ENCODE data around the gene ITGB1BP1.

ITGB1BP1 gene

DNA sequence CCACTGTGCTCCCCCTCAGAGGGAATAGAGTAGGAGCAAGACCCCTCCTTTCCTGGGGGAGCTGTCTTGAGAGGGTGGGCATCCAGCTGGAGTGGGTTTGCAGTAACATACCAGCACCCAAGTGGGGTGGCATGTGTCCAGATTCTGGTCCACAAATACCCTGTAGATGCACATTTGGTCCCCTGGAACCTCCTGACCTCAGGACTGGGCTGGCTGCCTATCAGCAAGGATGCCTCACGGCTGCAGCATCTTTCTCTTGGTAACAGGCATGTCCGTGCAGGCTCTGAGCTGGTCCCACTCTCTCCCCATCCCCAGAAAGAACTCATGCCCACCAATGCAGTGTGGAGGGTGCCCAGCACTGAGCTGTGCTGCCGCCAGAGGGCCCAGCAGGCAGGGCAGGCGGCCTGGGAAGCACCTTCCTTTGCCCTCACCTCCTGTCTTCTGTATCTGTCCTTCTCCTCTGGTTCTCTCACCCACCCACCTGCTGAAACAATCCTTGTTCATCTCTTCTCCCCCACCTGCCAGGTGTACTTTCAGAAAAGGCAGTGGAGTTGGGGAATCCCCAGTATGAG is 47.4 kb downstream of the ITGB1BP1 start:
- no peak for DNase-seq

DNA sequence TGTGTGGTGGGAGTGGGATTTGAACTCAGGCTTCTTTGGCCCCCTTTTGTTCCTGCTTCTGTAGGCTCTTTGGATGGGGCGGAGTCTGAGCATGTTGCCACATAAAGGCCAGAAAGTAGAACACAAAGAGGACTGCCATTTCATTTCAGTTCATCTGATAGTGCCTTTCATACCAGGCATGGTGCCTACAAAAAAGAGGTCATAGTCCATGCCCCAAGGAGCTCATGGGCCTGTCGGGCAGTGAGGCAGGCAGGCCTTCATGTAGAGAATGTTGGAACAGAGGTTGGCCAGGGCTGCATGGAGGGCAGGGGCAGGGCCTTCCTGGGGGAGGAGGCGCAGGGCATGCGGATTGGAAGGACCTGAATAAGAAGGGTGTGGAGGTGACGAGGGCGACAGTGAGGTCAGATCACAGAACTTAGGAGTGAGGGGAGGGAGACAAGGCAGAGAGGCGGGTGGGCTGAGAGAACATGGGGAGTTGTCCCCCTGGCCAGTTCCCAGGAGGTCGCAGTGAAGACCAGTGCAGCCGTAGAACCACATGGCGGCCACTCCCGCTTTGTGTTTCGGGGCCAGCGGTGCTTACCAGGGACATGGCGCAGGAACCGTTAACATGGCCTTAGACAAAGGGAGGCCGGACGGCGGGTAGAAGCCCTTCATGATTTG is 49.1 kb downstream of the ITGB1BP1 start:
- no peak for DNase-seq

GRCh38 chr2:9373476-9373875 is 49.9 kb downstream of the ITGB1BP1 start:
- no peak for DNase-seq

- DNase-seq: no peak
These were observed 50.3 kb downstream of the ITGB1BP1 start for GRCh38 chr2:9373047-9373446.

DNA sequence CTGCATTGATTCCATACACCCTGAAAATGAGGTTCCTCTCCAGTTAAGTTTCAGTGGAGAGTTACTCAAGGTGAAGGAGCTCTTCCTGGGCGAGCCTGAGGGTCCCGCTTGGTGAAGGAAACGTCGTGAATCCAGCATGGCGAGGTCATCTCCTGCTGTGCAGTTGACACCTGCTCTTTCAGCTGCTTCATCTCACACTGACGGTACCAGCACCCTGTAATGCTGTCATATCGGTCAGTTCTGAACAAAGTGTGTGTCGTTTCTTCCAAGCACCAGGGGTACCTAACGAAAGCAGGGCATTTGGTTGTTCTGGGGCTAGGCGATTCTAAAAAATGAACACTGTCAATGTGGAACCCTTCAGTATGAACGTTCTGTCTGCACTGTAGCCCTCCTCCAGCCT is 52.6 kb downstream of the ITGB1BP1 start:
- DNase-seq: no peak

- no peak for DNase-seq
These were observed 57.3 kb downstream of the ITGB1BP1 start for GRCh38 chr2:9366026-9366425.

GRCh38 chr2:9365498-9366019 is 57.8 kb downstream of the ITGB1BP1 start:
- DNase-seq: no peak

DNA sequence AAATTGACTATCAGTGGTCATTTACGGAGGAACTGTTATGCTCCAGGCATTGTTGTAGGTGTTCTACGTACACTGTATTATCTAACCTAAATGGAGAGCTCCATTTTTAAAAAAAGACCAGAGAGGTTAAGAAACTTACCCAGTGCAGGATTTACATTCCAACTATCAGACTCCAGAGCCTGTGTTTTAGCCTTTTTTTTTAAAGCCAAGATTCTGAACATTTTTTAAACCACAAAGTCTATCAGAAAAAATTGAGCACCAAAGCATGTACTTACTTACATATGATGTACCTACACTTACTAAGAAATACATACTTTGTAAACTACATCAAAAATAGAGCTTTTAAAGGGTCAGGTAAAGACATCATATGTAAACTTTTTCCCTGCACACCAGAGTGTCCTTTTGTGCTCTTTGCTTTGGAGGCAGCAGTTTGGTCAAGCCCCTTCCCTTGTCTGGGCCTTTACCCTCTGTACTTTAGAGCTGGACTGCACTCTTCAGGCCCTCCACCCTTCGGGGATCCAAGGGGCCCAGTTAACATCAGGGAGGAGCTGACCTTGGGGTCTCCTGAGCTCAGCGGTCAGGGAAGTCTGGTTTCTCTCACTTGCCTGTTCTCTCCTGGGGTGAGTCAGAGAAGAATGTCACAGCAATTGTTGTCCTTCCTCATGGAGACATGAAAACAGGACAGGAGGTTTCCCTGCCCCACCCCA is 58.4 kb downstream of the ITGB1BP1 start:
- DNase-seq: no peak

DNA sequence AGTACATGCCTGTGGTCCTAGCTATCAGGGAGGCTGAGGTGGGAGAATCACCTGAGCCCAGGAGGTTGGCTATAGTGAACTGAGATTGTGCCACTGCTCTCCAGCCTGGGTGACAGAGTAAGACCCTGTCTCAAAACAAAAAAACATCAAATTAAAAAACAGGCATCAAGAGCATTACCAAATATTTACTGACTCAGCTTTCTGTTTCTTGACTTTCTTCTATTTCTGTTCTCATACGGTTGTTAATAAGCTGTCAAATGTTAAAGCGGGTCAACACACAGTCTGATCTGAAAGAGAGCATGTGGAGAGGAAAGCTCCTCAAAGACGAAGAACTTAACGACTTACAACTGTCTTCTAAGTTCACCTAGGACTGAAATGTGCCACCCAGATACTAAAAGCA is 59.0 kb downstream of the ITGB1BP1 start:
- no peak for DNase-seq

DNA sequence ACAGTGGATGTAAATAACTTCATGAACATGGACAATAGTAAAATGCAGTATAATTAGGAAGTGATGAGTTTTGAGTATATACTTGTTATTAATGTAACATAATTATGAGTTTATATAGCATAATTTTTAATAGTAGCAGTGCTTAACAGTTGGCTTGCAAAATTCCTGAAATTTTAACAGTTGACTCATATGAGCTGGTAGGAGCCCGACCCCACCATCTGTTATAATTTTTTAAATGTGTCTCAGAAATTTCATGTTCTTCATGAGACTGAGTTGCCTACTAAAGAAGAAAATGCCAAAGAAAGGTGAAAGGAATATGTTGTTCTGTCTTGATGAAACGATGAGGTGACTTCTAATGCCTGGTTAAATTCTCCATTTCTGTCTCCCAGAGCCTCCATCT is 62.6 kb downstream of the ITGB1BP1 start:
- no peak for DNase-seq

GRCh38 chr2:9360110-9360509 is 63.2 kb downstream of the ITGB1BP1 start:
- DNase-seq: no peak

- DNase-seq: no peak
These were observed 63.9 kb downstream of the ITGB1BP1 start for GRCh38 chr2:9359463-9359862.

GRCh38 chr2:9358846-9359245 is 64.5 kb downstream of the ITGB1BP1 start:
- DNase-seq: no peak

GRCh38 chr2:9356261-9356660 is 67.1 kb downstream of the ITGB1BP1 start:
- no peak for DNase-seq

DNA sequence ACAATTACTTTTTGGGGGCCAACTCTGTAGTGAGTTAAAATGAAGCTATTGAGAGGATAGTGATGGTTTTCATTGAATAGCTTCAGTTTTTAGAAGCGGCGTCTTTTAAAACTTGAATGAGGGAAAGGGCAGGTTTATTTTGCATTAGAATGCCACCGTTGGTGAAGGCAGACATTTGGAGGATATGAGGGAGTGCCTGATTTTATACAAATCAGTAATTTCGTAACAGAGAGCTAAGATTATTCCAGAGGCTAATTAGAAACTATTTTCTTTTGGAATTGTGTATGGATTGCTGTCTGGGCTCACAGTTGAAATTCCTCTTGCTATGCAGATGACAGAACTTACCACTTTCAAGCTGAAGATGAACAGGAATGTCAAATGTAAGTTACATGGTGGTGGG is 67.6 kb downstream of the ITGB1BP1 start:
- DNase-seq: no peak

- no peak for DNase-seq
These were observed 68.1 kb downstream of the ITGB1BP1 start for GRCh38 chr2:9355270-9355669.

GRCh38 chr2:9354318-9354717 is 69.0 kb downstream of the ITGB1BP1 start:
- DNase-seq: no peak
